SJSA1 (cell line): ENCODE data around the gene CNGA4. TPM values are rescaled to one million over a fixed set of nuclear protein-coding genes. Genes with fewer than 3 reads are reported as not detected.
"Not testable (repeated sequence)": the region's sequence is repeated elsewhere in the genome, so short reads cannot be mapped to it uniquely, and the experiment has no call there.

Experiments
- DNase-seq, 2 experiments: peaks; one replicate each; pipeline ENCODE4 v3.0.0-alpha.2; 2015 to 2020; ENCODE audit warnings: low spot score in 2 of 2, low read depth in 1 of 2
- H3K27ac ChIP-seq: fragments of 250-450 bp; sonication (Bioruptor Pico); 2 replicates; pipeline ENCODE4 v1.5.1; 2020; ENCODE audit warnings: mild to moderate bottlenecking, moderate library complexity
- H3K27me3 ChIP-seq: fragments of 250-450 bp; sonication (Bioruptor Pico); replicated peaks from 2 replicates; pipeline ENCODE4 v1.5.1; 2020; ENCODE audit warnings: mild to moderate bottlenecking, moderate library complexity
- H3K36me3 ChIP-seq: fragments of 250-450 bp; sonication (Bioruptor Pico); 2 replicates; pipeline ENCODE4 v1.5.1; 2020; ENCODE audit warnings: mild to moderate bottlenecking
- H3K4me1 ChIP-seq: fragments of 250-450 bp; sonication (Bioruptor Pico); replicated peaks from 2 replicates; pipeline ENCODE4 v1.6.1; 2021; ENCODE audit warnings: mild to moderate bottlenecking
- H3K4me3 ChIP-seq: fragments of 250-450 bp; sonication (Bioruptor Pico); 2 replicates; pipeline ENCODE4 v1.5.1; 2020; ENCODE audit warnings: mild to moderate bottlenecking
- H3K9me3 ChIP-seq: fragments of 250-450 bp; sonication (Bioruptor Pico); replicated peaks from 2 replicates; pipeline ENCODE4 v1.5.1; 2020; ENCODE audit warnings: mild to moderate bottlenecking
- total RNA-seq: library from RNA; depleted of rRNA; stranded (reverse); fragments of >200 nt; shearing (Covaris generic); gene quantifications from 2 replicates; pipeline ENCODE4 v1.2.3, GENCODE V29; 2014

The CNGA4 gene
- total RNA-seq, 1 experiment from 2014 or later: not detected

DNA sequence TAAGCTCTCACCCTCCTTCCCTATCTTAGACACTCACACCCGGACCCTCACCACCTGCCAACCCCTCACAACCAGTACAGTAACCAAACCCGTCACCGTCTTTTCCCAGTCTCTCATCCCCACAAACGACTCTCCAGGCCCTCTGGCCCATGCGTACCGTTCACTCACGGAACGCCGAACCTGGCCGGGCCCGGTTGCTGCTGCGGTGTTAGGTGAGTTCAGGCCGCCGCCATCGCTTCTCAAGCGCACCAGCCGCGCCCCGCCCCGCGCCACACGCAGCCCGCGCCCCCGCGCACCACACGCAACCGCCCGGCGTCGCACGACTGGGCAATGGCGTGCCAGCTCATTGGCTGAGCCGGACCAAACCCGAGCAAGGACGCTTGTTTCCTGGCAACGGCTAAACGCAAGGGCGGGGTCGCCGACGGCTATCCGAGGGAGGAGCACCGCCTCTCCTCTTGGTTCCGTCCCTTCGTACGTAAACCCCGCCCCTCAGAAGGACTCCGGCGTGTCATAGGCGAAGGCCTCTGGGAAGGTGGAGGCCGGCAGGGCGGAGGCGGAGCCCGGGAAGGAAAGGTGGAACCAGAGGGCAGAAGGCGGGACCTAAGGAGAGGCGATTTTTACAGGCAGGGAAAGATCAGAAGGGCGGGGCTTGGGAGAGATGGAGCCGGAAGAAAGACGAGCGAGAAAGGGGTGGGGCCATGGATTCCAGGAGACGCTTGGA, 4.3 kb upstream of the CNGA4 start, which contains the start of gene FHIP1B:
FHIP1B (minus strand) TSS at position 250 of the 721 bp plus-strand sequence. CDS start 10,120 bp downstream, outside the sequence.
- Histone ChIP-seq H3K9me3 (no peaks in the 10 kb centered on the region), H3K4me1 (no peaks in the 10 kb centered on the region), H3K4me3 (peak within 1 kb of the TSS; percentile 54), H3K36me3 (no peaks in the 10 kb centered on the region), H3K27me3 (no peaks in the 10 kb centered on the region), H3K27ac (0 out of 2 replicates have a peak within 1 kb of the TSS, but pooled peaks have one; percentile 16)
- peak; percentile 98 to 99 for DNase-seq

DNA sequence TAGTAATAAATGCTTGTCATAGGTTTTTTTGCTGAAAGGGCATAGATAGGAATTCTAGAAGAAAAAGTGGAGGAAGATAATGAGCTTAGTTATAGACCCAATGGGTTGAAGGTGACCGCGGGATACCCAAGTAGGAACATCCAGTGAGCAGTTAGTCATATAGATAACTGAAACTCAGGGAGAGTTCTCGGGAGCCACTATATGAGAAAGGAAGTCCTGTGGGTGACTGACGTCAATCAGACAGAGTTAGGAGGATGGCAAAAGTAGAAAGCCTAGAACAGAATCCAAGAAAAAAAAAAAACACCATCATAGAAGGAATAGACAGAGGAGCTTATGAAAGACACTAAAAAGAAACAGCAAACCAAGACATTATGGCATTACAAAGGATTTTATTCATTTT, 1.6 kb upstream of the CNGA4 start:
- H3K36me3 ChIP-seq: no peaks in the 10 kb centered on the region
- no peaks in the 10 kb centered on the region for H3K4me1 ChIP-seq
- no peaks in the 10 kb centered on the region for H3K27me3 ChIP-seq
- no peak for DNase-seq
- H3K9me3 ChIP-seq: no peaks in the 10 kb centered on the region
- H3K27ac ChIP-seq: no peak overlapping the region
- no peak overlapping the region for H3K4me3 ChIP-seq

DNA sequence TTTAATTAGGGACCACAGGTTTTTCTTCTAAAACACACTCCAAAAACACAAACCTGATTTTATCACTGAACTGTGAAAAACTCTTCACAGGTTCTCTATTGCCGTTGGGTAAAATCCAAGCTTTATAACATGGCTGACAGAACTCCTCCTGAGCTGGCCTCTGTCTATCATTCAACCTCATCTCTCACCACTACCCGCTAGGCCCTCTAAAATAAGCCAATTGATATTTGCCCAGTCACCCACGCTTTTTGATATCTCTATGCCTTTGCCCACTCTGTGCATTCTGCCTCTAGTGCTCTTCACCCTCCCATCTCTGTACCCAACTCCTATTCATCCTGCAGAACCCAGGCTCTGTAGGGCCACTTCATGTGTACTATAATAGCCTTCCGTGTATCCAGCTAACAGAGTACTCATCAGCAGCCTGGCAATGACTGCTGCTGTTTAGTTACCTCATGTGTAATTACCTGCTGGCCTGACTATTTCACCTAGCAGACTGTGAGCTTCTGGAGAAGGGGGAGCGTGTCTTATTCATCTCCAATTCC, 1.1 kb upstream of the CNGA4 start:
- H3K27me3 ChIP-seq: no peaks in the 10 kb centered on the region
- no peaks in the 10 kb centered on the region for H3K4me1 ChIP-seq
- no peak for DNase-seq
- no peak overlapping the region for H3K4me3 ChIP-seq
- no peaks in the 10 kb centered on the region for H3K36me3 ChIP-seq
- H3K9me3 ChIP-seq: no peaks in the 10 kb centered on the region
- H3K27ac ChIP-seq: no peak overlapping the region

DNA sequence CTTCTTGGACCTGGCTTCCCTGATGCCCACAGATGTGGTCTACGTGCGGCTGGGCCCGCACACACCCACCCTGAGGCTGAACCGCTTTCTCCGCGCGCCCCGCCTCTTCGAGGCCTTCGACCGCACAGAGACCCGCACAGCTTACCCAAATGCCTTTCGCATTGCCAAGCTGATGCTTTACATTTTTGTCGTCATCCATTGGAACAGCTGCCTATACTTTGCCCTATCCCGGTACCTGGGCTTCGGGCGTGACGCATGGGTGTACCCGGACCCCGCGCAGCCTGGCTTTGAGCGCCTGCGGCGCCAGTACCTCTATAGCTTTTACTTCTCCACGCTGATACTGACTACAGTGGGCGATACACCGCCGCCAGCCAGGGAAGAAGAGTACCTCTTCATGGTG, 1.2 kb downstream of the CNGA4 start:
- DNase-seq: no peak

DNA sequence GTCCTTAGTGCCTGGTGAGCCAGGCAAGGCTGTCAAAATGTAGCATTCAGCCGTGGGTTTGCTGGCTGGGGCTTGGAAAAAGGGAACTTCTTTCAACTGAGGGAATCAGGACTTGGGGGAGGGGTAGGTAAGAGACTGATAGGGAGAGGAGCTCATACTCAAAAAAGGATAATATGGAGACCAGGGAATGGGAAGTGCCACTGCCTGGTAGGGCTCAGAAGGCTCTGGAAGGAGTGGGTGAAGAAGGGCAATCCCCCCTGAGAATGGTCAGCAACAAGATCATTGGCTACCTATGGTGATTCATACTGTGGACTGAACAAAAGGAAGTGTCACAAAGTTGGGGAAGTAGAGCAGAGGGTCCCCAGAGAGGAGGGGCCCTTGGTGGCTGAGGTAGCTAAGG, 1.9 kb downstream of the CNGA4 start:
- no peak overlapping the region for H3K27ac ChIP-seq
- DNase-seq: no peak
- no peaks in the 10 kb centered on the region for H3K36me3 ChIP-seq
- no peaks in the 10 kb centered on the region for H3K4me1 ChIP-seq
- H3K27me3 ChIP-seq: no peaks in the 10 kb centered on the region
- no peak overlapping the region for H3K4me3 ChIP-seq
- H3K9me3 ChIP-seq: no peaks in the 10 kb centered on the region

More for the DNA sequence above, 1.2 kb downstream of the CNGA4 start:
- Histone ChIP-seq H3K27me3 (no peaks in the 10 kb centered on the region), H3K4me1 (no peaks in the 10 kb centered on the region), H3K9me3 (no peaks in the 10 kb centered on the region), H3K27ac (no peak overlapping the region), H3K36me3 (no peaks in the 10 kb centered on the region), H3K4me3 (no peak overlapping the region)

DNA sequence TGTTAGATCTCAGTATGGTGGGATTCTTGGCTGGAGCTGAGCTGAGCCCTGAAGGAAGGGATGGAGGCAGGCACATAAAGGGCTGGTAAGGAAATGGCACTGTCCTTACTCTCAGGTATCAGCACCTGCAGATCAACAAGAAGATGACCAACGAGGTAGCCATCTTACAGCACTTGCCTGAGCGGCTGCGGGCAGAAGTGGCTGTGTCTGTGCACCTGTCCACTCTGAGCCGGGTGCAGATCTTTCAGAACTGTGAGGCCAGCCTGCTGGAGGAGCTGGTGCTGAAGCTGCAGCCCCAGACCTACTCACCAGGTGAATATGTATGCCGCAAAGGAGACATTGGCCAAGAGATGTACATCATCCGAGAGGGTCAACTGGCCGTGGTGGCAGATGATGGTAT, 2.4 kb downstream of the CNGA4 start:
- Histone ChIP-seq H3K36me3 (no peaks in the 10 kb centered on the region), H3K9me3 (no peaks in the 10 kb centered on the region), H3K4me3 (no peak overlapping the region), H3K27me3 (no peaks in the 10 kb centered on the region), H3K4me1 (no peaks in the 10 kb centered on the region), H3K27ac (no peak overlapping the region)
- DNase-seq: no peak

DNA sequence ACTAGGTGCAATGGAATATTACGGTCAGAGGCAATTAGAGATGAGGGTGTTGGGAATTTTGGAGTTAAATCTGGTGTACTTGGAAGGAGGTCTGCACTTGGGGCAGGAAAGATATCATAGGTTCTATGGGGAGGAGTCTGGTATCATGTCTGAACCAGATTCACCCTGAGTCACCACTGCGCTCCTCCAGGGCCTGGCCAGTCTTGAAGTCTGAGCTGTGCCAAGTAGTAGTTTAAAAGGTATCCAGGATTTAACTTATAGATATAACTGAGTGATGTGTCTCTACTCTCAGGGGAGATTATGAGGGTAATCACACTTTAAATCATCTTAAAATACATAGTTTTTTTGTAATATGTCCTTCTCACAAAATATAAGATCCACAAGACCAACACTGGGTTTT, 6.6 kb downstream of the CNGA4 start:
- no peak overlapping the region for H3K4me3 ChIP-seq
- no peaks in the 10 kb centered on the region for H3K36me3 ChIP-seq
- no peaks in the 10 kb centered on the region for H3K9me3 ChIP-seq
- no peaks in the 10 kb centered on the region for H3K27me3 ChIP-seq
- no peak overlapping the region for H3K27ac ChIP-seq
- no peaks in the 10 kb centered on the region for H3K4me1 ChIP-seq
- DNase-seq: no peak

DNA sequence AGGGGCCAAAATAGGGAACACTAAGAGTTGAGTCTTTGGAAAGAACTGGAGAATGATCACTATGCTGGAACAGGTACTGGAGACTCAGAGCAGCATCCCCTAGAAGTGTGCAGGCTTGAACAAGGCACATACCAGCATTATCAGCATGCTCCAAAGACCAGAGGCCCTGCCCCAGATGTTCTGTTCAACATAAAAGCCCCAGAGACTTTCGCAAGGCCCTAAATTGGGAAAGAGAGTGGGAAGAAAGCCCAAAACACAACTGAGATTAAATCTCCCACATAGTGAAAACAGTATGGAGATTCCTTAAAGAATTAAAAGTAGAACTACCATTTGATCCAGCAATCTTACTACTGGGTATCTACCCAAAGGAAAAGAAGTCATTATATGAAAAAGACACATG, 9.4 kb downstream of the CNGA4 start:
- Histone ChIP-seq H3K27me3 (no peaks in the 10 kb centered on the region), H3K9me3 (no peaks in the 10 kb centered on the region), H3K4me3 (no peak overlapping the region), H3K36me3 (no peaks in the 10 kb centered on the region), H3K4me1 (peaks cover 5% of the 10 kb centered on the region; the same call in 1 of the 2 replicates), H3K27ac (no peak overlapping the region)
- DNase-seq: no peak

DNA sequence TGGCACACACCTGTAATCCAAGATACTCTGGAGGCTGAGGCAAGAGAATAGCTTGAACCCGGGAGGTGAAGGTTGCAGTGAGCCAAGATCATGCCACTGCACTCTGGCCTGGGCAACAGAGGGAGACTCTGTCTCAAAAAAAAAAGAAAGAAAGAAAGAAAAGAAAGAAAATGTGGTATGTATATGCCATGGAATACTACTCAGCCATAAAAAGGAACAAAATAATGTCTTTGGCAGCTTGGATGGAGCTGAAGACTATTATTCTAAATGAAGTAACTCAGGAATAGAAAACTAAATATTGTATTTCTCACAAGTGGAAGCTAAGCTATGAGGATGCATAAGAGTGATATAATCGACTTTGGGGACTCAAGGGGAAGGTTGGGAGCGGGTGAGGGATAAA, 10.0 kb downstream of the CNGA4 start:
- DNase-seq, H3K4me1 ChIP-seq, H3K9me3 ChIP-seq, H3K4me3 ChIP-seq, H3K36me3 ChIP-seq, H3K27me3 ChIP-seq, H3K27ac ChIP-seq: not testable (repeated sequence)

DNA sequence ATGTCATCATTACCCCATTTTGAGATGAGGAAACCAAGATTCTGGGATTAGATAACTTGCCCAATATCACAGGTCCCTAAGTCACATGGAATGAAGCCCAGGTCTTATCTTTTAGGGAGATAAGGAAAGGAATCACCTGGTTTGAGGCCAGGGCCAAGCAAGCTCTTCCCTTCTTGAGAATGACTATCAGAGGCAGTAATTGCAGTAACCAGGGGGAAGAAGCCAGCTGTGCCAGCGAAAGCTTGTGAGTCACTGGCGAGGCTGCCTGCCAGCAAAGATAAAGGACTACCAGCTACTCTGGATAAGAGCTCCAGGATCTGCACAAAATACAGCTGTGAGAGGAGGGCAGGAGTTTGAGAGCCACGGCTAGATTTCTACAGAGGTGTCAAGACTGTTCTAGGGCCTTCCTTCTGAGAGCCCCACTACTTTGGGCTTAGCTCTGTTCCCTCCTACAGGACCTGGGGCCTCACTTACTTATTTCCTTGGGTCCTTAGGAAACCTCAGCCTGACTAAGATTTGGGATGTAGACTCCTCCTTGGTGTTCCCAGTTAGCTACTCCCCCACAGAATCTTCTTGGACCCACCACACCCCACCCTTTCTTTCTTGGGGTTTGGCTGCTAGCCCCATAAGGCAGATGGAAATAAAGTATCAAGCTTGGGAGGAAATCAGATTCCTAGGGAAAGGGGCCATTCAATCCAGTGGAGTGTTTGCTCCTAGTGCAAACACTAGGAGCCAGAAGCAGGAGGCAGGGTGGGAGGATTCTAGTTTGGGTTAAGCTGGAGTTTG, 11.1 kb downstream of the CNGA4 start:
- Histone ChIP-seq H3K27ac (no peak overlapping the region), H3K4me3 (no peak overlapping the region), H3K9me3 (no peaks in the 10 kb centered on the region), H3K36me3 (no peaks in the 10 kb centered on the region), H3K27me3 (no peaks in the 10 kb centered on the region), H3K4me1 (peaks cover 5% of the 10 kb centered on the region; the same call in 1 of the 2 replicates)
- no peak for DNase-seq

DNA sequence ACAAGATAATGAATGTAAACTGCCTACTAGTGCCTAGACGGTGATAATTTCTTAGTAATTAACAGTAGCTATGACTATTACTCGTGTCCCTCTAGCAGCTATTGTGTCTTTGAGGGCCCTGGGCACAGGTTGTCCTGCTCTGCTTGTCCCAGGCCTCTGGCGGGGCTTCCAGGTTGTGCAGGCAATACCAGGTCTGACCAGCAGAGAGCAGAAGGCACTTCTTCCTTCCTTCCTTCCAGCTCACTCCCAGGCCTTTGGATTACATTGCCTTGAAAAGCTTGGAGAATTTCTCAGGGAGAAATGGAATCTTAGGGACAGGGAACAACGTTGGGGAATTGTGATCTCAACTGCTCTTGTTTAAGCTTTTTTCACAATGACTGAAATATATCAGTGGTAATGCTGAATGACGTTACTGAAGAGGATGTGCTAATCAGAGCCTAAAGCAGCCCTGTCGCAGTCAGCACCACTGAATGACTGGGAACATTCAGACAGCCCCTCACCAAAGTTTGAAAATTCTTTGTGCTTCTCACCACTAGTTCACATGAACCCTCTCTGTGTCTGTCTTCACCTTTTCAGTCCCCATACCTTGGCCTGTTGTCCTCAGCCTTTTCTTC, 12.3 kb downstream of the CNGA4 start:
- Histone ChIP-seq H3K36me3 (no peaks in the 10 kb centered on the region), H3K27ac (no peak overlapping the region)
- DNase-seq: peak; percentile 40 to 51

DNA sequence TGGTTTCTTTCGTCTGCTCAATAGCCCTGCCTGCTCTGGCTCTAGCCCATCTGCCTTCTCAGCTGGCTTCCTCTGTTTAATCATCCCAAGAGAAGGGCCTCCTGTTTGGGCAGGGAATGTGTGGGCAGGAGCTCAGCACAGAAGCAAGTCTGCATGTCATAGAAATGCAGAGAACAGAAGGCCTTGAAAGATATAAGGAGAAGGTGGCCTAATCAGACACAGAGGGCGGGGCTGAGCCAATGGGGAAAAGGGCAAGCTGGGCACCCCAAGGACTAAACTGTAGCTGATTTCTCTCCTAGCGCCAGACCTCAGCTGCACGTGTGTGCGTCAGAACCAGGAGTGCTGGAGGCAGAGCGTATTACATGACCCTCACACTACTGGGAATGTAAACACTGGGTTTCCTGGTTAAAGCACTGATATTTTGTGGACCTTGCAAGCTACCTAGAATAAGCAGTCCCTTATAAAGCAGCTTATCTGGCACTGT, 13.1 kb downstream of the CNGA4 start:
- DNase-seq: no peak
- no peak overlapping the region for H3K4me3 ChIP-seq
- no peaks in the 10 kb centered on the region for H3K36me3 ChIP-seq
- peaks cover 5% of the 10 kb centered on the region; the same call in 1 of the 2 replicates for H3K4me1 ChIP-seq
- H3K9me3 ChIP-seq: no peaks in the 10 kb centered on the region
- H3K27me3 ChIP-seq: no peaks in the 10 kb centered on the region
- no peak overlapping the region for H3K27ac ChIP-seq

More for the DNA sequence above, 12.3 kb downstream of the CNGA4 start:
- Histone ChIP-seq H3K27me3 (no peaks in the 10 kb centered on the region), H3K9me3 (no peaks in the 10 kb centered on the region), H3K4me3 (no peak overlapping the region), H3K4me1 (peaks cover 5% of the 10 kb centered on the region; the same call in 1 of the 2 replicates)

DNA sequence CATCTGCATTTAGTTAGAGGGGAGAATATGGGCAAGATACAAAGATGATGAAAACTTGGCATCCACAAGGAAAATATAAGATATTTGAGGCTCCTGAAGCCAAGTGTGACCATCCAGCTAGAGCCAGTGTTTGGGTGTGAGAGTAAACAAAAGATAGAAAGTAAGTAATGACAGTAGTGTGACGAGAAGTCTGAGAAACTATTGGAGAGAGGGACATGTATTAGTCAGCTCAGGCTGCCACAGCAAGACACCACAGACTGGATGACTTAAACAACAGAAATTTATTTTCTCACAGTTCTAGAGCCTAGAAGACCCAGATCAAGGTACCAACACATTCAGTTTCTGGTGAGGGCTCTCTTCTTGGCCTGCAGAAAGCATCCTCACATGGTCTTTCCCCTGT, 14.3 kb downstream of the CNGA4 start:
- Histone ChIP-seq H3K9me3 (no peaks in the 10 kb centered on the region), H3K36me3 (no peaks in the 10 kb centered on the region), H3K27me3 (no peaks in the 10 kb centered on the region), H3K4me1 (peaks cover 5% of the 10 kb centered on the region; the same call in 1 of the 2 replicates), H3K4me3 (no peak overlapping the region), H3K27ac (no peak overlapping the region)
- DNase-seq: no peak
